Esophagus muscularis mucosa (tissue), 3 donors: ENCODE data around the gene RTL10.

Experiments used
- POLR2A ChIP-seq: fragments of 450-650 bp; IDR thresholded peaks from one replicate; pipeline ENCODE4 v1.6.1; 2017; ENCODE audit warnings: antibody characterized with exemption, moderate library complexity, mild to moderate bottlenecking, low read depth
- POLR2AphosphoS5 ChIP-seq, 2 donors: sonication (generic); formaldehyde crosslinking; IDR thresholded peaks; one replicate each; pipeline ENCODE4 v1.6.1; 2017; ENCODE audit warnings: antibody characterized with exemption in 2 of 2
- TF ChIP-seq, protein P1 (sequence below), 3 experiments: fragments of 200-600 bp in 2 of 3; fragments of 450-650 bp in 1 of 3; sonication (generic) in 2 of 3; IDR thresholded peaks; one replicate each; pipeline ENCODE4 v1.5.1; 2017 to 2019; ENCODE audit warnings: antibody characterized with exemption in 3 of 3, mild to moderate bottlenecking in 2 of 3, moderate library complexity in 1 of 3

- TF ChIP-seq, protein P1, sequence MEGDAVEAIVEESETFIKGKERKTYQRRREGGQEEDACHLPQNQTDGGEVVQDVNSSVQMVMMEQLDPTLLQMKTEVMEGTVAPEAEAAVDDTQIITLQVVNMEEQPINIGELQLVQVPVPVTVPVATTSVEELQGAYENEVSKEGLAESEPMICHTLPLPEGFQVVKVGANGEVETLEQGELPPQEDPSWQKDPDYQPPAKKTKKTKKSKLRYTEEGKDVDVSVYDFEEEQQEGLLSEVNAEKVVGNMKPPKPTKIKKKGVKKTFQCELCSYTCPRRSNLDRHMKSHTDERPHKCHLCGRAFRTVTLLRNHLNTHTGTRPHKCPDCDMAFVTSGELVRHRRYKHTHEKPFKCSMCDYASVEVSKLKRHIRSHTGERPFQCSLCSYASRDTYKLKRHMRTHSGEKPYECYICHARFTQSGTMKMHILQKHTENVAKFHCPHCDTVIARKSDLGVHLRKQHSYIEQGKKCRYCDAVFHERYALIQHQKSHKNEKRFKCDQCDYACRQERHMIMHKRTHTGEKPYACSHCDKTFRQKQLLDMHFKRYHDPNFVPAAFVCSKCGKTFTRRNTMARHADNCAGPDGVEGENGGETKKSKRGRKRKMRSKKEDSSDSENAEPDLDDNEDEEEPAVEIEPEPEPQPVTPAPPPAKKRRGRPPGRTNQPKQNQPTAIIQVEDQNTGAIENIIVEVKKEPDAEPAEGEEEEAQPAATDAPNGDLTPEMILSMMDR (IDR thresholded peaks at IDR 0.05), result no peak
- no peak for TF ChIP-seq POLR2A
- no peak for TF ChIP-seq POLR2AphosphoS5 (IDR thresholded peaks at IDR 0.05)
Observed at GRCh38 chr22:19812910-19813309, 41.8 kb downstream of the RTL10 start.
